SU-DHL-6 (cell line): Measurements from ENCODE around the gene ZMYM3.

ENCODE experiments used
- EZH2phosphoT487 ChIP-seq: fragments of 200-600 bp; sonication (generic), shearing (Covaris generic); conservative IDR thresholded peaks from 2 replicates; pipeline ENCODE4 v1.6.1; 2018; ENCODE audit warnings: mild to moderate bottlenecking, antibody characterized with exemption, low read length, moderate library complexity, mixed read lengths
- TF ChIP-seq, protein P1 (sequence below): fragments of 200-600 bp; sonication (generic); IDR thresholded peaks from one replicate; pipeline ENCODE4 v1.5.1; 2017; ENCODE audit warnings: antibody characterized with exemption, mild to moderate bottlenecking, low read length, moderate library complexity; ENCODE audit not compliant: insufficient read depth, poor library complexity, severe bottlenecking

DNA sequence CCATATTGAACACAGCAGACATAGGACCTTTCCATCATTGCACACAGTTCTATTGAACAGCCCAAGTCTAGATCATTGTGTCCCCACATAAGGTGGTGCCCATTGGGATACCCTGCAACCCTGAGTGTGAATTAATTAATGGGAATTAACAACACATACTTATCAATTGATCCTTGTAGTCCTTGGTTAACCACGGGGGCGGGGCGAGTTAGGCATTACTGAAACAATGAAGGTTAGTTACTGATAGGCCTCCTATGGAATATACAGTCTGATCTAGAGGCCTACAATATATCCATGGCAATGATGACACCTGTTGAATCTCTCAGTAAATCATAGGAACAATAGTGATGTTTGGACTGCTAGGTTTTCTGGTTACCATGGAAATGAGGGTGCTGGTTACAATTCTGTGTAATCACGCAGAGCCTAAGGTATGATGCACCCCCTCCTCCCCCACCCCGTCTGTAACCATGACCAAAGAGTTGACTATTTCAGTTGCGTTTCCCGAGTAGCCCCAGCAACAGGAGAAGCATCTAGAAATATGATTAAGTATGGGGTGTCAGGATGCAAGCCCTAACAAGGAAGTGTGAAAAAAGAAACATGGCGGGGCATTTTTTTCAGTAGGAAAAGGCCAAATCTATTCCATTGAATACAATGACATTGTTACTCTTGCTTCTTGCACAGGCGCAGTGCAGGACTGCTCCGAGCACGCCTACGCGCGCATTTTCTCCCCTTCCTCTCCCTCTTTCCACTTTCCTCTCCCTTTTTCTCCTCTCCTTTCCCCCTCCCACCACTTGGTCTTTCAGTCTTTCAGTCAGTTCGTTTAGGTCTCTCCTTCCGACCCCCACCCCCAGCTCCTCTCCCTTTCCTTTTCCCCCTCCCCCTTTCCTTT, 28.8 kb upstream of the ZMYM3 start:
- TF ChIP-seq, protein P1, sequence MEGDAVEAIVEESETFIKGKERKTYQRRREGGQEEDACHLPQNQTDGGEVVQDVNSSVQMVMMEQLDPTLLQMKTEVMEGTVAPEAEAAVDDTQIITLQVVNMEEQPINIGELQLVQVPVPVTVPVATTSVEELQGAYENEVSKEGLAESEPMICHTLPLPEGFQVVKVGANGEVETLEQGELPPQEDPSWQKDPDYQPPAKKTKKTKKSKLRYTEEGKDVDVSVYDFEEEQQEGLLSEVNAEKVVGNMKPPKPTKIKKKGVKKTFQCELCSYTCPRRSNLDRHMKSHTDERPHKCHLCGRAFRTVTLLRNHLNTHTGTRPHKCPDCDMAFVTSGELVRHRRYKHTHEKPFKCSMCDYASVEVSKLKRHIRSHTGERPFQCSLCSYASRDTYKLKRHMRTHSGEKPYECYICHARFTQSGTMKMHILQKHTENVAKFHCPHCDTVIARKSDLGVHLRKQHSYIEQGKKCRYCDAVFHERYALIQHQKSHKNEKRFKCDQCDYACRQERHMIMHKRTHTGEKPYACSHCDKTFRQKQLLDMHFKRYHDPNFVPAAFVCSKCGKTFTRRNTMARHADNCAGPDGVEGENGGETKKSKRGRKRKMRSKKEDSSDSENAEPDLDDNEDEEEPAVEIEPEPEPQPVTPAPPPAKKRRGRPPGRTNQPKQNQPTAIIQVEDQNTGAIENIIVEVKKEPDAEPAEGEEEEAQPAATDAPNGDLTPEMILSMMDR, result no peak
- TF ChIP-seq EZH2phosphoT487, result no peak
